Measurements from ENCODE around the gene PTDSS2.
"Not testable (repeated sequence)": the region's sequence is repeated elsewhere in the genome, so short reads cannot be mapped to it uniquely, and the experiment has no call there.

Gene PTDSS2

DNA sequence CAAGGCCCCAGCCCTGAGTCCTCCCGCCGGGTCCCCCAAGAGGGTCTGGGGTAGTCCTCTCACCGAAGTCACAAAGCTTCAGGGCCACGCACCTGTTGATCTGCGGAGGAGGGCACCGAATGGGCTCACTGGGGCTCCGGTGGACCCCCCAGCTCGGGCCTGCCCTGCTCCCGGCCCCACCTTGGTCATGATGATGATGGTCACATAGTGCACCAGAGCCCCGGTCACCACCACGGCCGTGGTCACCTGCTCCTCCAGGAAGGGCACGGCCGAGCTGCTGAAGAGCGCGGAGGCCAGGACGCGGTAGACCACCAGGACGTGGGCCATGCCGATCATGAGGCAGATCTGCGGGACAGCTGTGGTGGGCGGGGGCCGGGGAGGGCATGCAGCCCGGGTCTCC, 21.8 kb upstream of the PTDSS2 start:
- no peak for DNase-seq (ENCODE audit: low read depth, low spot score)
- H3K4me3 ChIP-seq (ENCODE audit: low read length): no peak overlapping the region

DNA sequence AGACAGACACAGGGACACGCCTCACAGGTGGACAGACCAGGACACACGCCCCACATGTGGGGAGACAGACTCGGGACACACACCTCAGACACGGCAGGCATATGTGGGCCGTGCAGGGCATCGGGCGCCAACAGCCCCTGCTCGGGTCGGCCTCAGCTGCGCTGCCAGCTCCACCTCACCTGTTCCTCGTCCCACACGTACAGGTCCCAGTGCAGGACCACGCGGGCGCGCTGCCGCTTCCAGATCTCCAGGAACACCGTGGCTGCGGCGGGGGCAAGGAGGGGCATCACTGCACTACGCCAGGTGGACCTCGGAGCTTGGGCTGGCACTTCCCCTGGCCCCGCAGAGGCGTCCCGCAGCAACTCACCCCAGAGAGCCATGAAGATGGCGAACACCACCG, 20.7 kb upstream of the PTDSS2 start:
- no peak overlapping the region for H3K4me3 ChIP-seq (ENCODE audit: low read length)
- DNase-seq (ENCODE audit: low read depth, low spot score): no peak

DNA sequence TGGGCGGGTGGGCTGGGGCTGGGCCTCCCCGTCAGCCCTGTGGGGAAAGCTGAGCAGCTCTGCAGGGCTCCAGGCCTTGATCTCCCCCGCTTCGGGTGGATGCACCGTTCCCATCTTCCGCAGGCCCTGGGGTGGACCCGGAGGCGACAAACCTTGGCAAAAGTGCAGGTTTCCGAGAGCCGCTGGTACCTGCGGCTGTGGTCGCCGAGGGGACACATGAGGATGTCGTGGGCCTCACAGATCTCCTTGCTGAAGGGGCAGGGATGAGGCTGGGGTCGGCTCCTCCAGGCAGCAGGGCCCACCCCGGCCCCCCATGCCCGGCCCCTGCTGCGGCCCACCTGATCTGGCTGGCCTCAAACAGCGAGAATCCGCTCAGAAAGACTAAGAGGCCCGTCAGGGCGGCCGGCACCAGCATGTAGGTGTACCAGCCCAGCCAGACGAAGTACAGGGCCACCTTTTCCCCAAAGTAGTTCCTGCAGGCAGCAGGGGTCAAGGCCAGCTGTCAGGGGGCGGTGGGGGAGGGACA, 20.1 kb upstream of the PTDSS2 start:
- no peak overlapping the region for H3K4me3 ChIP-seq (ENCODE audit: low read length)
- DNase-seq (ENCODE audit: low read depth, low spot score): no peak

DNA sequence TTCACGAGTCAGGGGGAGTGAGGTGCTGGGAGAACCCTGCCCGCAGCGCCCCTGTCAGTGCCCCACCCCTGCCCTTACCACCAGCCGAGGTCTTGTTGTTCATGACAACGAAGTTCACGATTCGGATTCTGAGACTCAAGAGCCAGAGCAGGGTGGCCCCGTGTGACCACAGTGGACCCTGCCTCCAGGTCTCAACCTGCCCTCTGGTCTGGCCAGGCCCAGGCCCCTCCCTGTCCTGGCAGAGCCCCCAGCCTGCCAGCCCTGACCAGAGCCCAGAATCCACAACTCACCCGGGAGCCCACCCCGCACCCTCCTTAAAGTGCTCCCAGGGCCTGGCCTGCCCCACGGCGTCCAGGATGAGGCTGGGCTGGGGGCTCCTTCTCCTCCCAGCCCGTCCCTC, 18.2 kb upstream of the PTDSS2 start:
- no peak for DNase-seq (ENCODE audit: low read depth, low spot score)
- H3K4me3 ChIP-seq (ENCODE audit: low read length): no peak overlapping the region

DNA sequence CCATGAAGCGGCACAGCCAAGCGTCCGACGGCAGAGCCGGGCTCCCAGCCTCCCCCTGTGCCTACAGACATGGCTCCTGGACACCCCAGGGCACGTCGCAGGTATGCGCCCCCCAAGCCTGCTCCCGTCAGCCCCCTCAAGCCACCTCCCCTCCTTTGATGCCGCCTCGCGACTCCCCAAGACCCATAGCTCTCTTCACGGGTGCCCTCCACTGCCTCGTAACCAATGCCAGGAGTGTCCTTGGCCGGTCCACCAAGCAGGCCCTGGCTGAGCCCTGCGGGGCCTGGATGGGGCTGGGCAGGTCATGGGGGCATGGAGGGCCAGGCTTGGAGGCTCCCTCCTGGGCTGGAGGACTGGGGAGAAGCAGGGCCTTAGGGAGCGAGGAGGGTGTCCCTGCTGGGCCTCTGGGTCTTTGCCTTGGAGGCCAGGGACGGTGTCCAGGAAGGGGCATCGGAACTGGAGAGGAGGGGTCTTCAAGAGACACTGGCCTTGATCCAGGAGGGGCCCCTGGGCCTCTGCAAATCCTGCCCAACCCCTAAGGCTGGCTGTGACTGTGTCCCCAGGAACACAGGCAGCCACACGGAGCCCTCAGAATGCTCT, 17.5 kb upstream of the PTDSS2 start:
- no peak overlapping the region for H3K4me3 ChIP-seq (ENCODE audit: low read length)
- no peak for DNase-seq (ENCODE audit: low read depth, low spot score)

DNA sequence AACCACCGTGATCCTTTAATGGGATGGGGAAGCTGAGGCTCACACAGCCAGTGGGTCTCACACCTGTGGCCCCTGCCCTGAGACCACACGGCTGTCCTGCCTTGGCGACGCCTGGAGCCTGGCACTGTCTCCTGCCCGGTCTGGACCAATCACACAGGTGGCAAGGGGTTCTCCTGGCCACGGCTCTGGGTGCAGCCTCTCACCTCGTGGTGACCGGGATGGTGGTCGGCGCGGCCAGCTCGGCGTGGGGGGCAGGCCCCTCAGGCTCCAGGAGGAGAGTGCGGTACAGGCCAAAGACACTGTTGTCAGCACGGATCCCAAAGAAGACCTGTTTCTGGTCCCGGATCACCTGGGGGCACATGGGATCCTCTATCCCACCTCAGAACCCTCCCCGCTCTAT, 17.0 kb upstream of the PTDSS2 start:
- DNase-seq (ENCODE audit: low read depth, low spot score): no peak
- H3K4me3 ChIP-seq (ENCODE audit: low read length): no peak overlapping the region

DNA sequence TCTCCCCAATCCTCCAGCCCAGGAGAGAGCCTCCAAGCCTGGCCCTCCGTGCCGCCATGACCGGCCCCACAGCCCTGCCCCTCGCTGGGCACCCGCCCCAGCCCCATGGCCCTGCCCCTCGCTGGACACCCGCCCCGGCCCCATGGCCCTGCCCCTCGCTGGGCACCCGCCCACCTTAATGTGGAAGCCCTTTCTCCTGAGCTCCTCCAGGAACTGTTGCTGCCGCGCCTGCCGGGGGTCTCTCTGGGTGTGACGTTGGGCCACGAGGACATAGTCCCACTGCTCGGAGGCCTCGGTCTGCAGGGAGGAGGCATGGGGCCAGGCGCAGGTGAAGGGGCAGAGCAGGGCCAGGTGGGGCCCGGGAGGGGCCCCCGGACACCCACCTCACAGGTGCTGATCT, 16.4 kb upstream of the PTDSS2 start:
- no peak overlapping the region for H3K4me3 ChIP-seq (ENCODE audit: low read length)
- no peak for DNase-seq (ENCODE audit: low read depth, low spot score)

DNA sequence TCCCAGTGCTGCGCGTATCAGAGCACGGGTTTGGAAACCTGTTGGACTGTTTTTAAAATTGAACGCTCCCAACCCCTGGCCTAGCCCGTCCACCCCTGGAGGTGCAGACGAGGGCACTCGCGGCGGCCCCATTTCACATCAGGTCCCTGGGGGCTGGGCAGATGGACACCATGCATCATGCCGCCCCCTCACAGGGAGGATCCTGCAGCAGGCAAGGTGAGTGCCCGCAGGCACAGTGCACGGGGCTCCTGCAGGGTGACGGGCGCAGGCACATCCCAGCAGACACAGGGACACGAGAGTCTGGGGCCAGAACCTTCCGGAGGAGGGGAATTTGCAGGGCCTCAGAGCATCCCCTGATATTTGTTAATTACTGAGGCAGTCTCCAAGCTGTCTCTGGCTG, 15.6 kb upstream of the PTDSS2 start:
- no peak overlapping the region for H3K4me3 ChIP-seq (ENCODE audit: low read length)
- DNase-seq (ENCODE audit: low read depth, low spot score): no peak

DNA sequence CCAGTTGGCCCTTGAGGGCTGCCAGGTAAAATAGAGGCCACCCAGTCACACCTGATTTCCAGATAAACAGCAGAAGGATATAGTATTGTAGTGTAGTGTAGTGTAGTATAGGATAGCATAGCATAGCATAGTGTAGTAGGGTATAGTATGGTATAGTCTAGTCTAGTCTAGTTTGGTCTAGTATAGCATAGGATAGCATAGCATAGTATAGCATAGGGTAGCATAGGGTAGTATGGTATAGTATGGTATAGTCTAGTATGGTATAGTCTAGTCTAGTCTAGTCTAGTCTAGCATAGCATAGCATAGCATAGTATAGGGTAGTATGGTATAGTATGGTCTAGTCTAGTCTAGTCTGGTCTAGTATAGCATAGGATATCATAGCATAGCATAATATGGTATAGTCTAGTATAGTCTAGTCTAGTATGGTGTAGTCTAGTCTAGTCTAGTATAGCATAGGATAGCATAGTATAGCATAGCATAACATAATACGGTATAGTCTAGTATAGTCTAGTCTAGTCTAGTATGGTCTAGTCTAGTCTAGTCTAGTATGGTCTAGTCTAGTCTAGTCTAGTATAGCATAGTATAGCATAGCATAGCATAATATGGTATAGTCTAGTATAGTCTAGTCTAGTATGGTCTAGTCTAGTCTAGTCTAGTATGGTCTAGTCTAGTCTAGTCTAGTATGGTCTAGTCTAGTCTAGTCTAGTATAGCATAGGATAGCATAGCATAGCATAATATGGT, 14.9 kb upstream of the PTDSS2 start:
- H3K4me3 ChIP-seq (ENCODE audit: low read length); DNase-seq (ENCODE audit: low read depth, low spot score): not testable (repeated sequence)

DNA sequence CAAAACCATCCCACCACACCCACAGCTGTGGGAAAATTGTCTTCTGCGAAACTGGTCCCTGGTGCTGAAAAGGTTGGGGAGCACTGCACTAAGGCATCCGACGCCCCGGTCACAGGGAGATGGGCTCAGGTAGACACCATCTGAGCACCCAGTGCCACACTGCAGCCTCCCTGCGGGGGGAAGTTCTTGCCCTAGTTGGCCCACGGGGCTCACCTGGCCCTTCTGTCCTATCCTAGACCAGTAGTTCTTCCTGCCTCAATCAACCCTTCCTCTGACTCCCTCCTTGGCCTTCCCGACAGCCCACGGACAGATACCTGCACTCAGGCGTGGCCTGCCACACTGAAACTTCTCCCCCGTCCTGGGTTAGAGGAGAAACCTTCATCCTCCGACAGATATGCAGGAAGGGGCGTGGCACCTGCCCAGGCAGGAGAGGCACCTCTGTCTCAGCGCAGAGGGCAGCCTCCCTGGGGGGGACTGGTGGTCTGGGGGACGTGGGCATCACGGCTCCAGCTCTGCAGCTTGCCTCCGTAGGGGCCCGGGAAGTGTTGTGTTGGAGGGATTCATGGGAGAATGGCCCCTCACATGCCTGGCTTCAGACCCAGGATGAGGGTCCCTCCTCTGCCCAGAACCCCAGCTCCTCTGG, 12.7 kb upstream of the PTDSS2 start:
- DNase-seq (ENCODE audit: low read depth, low spot score): no peak
- H3K4me3 ChIP-seq (ENCODE audit: low read length): no peak overlapping the region

DNA sequence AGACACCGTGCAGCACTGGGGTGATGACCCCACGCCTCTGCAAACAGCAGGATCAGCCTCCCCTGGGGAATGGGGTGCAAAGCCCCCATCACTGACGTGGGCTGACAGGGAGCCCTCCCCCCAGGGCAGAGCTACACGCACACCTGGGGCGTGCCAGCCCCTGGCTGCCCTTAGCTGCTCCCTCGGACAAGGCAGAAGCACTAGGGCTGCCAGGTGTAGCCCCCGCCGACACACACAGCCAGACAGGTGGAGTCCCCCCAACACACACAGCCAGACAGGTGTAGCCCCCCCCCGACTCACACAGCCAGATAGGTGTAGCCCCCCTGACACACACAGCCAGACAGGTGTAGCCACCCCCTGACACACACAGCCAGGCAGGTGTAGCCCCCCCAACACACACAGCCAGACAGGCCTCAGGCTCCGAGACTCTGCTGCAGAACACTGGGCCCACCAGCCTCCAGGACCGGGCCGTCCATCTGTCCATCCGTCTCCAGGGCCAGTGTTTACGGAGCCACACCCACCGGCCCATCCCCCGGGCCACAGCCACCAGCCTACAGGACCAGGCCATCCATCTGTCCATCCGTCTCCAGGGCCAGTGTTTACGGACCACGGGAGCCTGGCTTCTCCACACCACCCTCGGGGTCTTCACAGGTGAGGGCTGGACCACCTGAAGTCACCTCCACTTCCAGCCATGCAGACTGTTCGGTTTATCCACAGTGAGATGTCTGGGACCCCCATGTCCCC, 11.8 kb upstream of the PTDSS2 start:
- no peak for DNase-seq (ENCODE audit: low read depth, low spot score)
- no peak overlapping the region for H3K4me3 ChIP-seq (ENCODE audit: low read length)

DNA sequence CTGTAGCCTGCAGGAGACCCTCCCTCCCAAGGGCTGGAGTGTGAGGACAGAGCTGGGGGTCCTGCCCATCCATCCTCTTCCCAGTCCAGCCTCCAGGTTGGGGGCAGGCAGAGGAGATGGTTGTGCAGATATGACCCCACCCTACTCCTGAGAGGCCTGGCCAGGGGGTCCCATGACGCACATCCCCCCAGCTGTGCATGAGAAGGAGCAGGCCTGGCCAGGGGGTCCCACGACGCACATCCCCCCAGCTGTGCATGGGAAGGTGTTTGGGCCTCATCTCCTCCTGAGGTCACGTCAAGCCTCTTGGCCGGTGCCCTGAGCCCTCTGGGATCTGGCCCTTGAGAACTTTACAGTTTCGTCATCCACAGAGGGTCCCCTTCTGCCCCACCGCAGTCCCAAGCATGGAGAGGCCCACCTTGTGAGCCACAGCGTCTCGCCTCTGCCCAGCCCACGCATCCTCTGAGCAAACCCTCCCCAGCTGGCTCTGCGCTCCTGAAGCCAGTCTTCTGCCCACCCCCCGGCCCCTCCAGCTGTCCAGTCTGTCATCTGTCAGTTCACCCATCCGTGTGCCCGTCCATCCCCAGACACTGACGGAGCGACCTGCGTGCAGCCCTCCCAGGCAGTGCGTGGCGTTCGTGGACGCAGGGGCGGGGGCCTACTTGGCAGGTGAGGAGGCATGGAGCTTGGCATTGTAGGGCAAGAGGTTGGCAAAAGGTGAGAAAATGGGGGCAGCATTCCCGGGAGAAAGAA, 10.6 kb upstream of the PTDSS2 start:
- DNase-seq (ENCODE audit: low read depth, low spot score): no peak
- no peak overlapping the region for H3K4me3 ChIP-seq (ENCODE audit: low read length)

DNA sequence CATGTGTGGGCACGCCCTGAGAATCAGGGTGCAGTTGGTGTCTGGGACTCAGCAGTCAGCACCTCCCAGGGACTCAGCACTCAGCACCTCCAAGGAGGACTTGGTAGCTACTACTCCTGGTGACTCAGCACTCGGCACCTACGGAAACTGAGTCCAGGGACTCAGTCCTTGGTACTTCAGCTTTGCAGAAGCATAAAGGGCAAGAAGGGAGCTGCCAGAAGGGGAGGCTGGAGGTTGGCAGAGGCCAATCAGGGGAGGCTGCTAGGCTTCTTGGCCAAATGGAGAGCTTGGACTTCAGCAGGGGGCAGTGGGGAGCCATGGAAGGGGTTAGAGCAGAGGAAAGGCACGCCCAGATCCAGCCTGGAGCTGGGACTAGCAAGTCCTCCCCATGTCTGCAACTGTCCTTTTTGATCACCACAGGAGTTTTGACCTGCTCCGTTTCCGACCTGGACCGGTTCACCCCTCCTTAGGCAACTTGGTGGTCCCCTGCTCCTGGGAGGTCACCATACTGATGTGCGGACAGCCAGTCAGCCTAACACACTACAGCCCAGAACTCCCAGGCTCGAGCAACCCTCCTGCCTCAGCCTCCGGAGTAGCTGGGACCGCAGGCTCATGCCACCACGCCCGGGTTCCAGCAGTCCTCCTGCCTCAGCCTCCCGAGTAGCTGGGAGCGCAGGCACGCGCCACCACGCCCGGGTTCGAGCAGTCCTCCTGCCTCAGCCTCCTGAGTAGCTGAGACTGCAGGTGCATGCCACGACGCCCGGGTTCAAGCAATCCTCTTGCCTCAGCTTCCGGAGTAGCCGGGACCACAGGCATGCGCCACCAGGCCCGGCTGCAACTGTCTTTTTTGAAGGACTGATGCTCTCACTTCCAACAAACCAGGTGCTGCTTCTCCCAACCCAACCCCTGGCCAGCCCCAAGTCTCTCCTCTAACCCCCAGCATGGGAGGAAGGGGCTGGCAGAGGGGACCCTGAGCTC, 9.7 kb upstream of the PTDSS2 start:
- no peak for DNase-seq (ENCODE audit: low read depth, low spot score)
- no peak overlapping the region for H3K4me3 ChIP-seq (ENCODE audit: low read length)

DNA sequence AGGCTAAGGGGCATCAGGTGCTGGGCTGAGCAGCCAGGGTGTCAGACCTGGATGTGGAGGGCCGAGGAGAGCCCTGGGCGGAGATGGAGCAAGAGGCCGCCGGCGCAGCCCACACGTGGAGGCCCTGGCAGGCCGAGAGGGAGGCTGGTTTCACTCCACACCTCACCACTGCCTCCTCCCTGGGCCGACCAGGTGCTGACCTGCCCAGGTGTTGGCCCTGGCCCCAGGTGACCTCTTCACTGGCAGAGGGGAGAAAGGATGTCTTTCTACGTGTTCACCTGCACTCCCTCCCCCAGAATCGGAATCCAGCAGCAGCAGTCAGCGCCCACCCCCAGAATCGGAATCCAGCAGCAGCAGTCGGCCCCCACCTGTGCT, 9.0 kb upstream of the PTDSS2 start:
- H3K4me3 ChIP-seq (ENCODE audit: low read length): no peak overlapping the region
- DNase-seq (ENCODE audit: low read depth, low spot score): no peak

DNA sequence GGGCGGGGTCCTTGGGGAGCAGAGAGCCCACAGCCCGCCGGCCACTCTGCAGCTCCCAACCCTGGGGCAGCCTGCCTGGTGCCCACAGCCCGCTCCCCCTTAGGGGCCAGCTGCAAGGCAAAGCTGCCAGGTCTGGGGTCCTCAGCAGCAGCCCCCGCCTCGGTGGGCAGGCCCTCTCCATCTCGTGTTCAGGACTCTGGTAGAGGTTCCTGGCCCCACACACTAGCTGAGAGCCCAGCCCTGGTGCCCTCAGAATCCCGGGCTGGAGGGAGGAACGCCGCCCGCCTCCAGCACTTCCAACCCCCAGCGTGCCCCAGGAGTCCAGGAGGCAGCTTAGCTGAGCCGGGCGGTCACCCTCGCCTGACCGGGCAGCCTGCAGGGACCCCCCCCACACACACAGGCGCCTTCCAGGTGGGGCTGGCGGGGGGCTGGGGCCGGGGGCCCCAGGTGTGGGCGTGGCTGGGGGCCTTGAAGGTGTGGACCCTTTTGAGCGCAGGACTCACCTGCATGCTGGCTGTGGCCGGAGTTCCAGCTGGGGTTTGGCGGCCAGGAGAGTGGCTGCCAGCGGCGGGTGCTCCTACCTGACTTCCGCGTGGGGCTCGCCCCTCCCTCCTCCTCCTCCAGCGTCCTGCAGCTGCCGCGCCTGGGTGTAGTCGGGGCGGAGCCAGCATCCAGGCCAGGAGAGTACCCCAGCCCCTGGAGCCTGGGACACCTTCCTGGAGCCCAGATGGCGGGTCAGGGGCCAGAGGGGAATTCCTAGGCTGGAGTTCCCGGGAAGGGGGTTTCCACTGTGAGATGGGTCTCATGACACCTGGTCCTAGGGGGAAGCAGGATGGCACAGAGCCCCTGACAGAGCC, 8.4 kb upstream of the PTDSS2 start, which contains the start of gene ANO9:
TSS of gene ANO9 (minus strand) at position 594 of the 857 bp plus-strand sequence. CDS start at position 509, 85 bp downstream.
- DNase-seq (ENCODE audit: low read depth, low spot score): no peak
- no peak within 1 kb of the TSS for H3K4me3 ChIP-seq (ENCODE audit: low read length)

DNA sequence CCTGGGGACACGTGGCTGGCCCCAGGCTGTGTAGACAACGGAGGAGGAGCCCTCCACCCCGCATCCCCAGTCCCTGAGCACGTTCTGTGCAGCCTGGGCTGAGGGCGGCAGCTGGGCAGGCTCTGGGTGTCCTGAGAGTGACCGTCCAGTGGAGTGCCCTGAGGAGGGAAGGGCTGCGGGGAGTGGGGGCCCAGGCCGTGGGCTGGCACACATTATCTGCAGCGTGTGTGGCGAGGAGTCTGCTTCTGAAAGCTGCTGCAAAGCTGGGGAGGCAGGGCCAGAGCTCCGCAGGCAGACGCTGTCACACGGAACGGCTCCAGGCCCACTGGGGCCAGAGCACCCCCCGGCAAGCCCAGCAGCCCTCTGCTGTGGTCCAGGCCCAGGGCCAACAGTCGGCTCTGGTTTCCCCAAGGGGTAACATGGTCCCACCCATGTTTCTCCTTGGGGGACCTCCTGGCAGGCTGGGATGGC, 7.4 kb upstream of the PTDSS2 start:
- no peak for DNase-seq (ENCODE audit: low read depth, low spot score)
- no peak overlapping the region for H3K4me3 ChIP-seq (ENCODE audit: low read length)

Data from Jurkat, Clone E6-1 (cell line).